ENCODE data around the gene UTY. TPM values are rescaled to one million over a fixed set of nuclear protein-coding genes. Genes with fewer than 3 reads are reported as not detected.

Gene UTY
- 10 to 100 TPM in 1 of 2 donors, not detected in 1; 10.6 TPM for total RNA-seq
- long read RNA-seq: 0 reads

GRCh38 chrY:13479828-13480227, at the start of gene UTY:
Gene UTY (minus strand): TSS chrY:13480033. CDS start chrY:13479665, 368 bp downstream.
- peak in 1 of 2 donors; percentile 99 for ATAC-seq
- no peak for DNase-seq
- intact Hi-C loops (cut with DNase I): no loop called here

GRCh38 chrY:13520474-13520873, 40.6 kb upstream of the UTY start:
- DNase-seq (no peak), ATAC-seq (no peak)
- intact Hi-C loops (cut with DNase I): no loop called here

GRCh38 chrY:13501215-13501614, 21.4 kb upstream of the UTY start:
- no peak for ATAC-seq
- DNase-seq: no peak
- intact Hi-C loops (cut with DNase I): no loop called here

- no peak for ATAC-seq
- DNase-seq: no peak
- intact Hi-C loops (cut with DNase I): no loop called here
These were observed 13.9 kb upstream of the UTY start for GRCh38 chrY:13493737-13494136.

GRCh38 chrY:13492408-13492807, 12.6 kb upstream of the UTY start:
- DNase-seq (no peak), ATAC-seq (no peak)
- intact Hi-C loops (cut with DNase I): no loop called here

GRCh38 chrY:13488738-13489137, 8.9 kb upstream of the UTY start:
- DNase-seq (no peak), ATAC-seq (no peak)
- intact Hi-C loops (cut with DNase I): no loop called here

GRCh38 chrY:13479121-13479711, 617 bp downstream of the UTY start:
- DNase-seq: no peak
- ATAC-seq: peak in 1 of 2 donors; percentile 66
- intact Hi-C loops (cut with DNase I): no loop called here

GRCh38 chrY:13478126-13478785, 1.6 kb downstream of the UTY start:
- DNase-seq (no peak), ATAC-seq (peak in 1 of 2 donors; percentile 81)
- intact Hi-C loops (cut with DNase I): no loop called here

GRCh38 chrY:13474997-13475396, 4.8 kb downstream of the UTY start:
- intact Hi-C loops (cut with DNase I): no loop called here
- no peak for DNase-seq
- no peak for ATAC-seq

- intact Hi-C loops (cut with DNase I): no loop called here
- DNase-seq (no peak), ATAC-seq (no peak)
These were observed 28.3 kb downstream of the UTY start for GRCh38 chrY:13451572-13451971.

- intact Hi-C loops (cut with DNase I): no loop called here
- no peak for ATAC-seq
- DNase-seq: no peak
These were observed 29.2 kb downstream of the UTY start for GRCh38 chrY:13450596-13451130.

GRCh38 chrY:13445566-13445965, 34.3 kb downstream of the UTY start:
- ATAC-seq (no peak), DNase-seq (no peak)
- intact Hi-C loops (cut with DNase I): no loop called here

GRCh38 chrY:13443146-13443545, 36.7 kb downstream of the UTY start:
- intact Hi-C loops (cut with DNase I): no loop called here
- ATAC-seq (no peak), DNase-seq (no peak)

GRCh38 chrY:13440811-13441210, 39.0 kb downstream of the UTY start:
- intact Hi-C loops (cut with DNase I): no loop called here
- ATAC-seq (no peak), DNase-seq (no peak)

- DNase-seq (no peak), ATAC-seq (peak in 1 of 2 donors; percentile 93)
- intact Hi-C loops (cut with DNase I): no loop called here
These were observed 43.6 kb downstream of the UTY start for GRCh38 chrY:13435968-13436937.

- peak in 1 of 2 donors; percentile 48 for ATAC-seq
- intact Hi-C loops (cut with DNase I): no loop called here
- DNase-seq: no peak
These were observed 44.4 kb downstream of the UTY start for GRCh38 chrY:13435206-13435967.

GRCh38 chrY:13432293-13433025, 47.4 kb downstream of the UTY start:
- no peak for DNase-seq
- intact Hi-C loops (cut with DNase I): no loop called here
- ATAC-seq: no peak

GRCh38 chrY:13429551-13429950, 50.3 kb downstream of the UTY start:
- DNase-seq (no peak), ATAC-seq (no peak)
- intact Hi-C loops (cut with DNase I): no loop called here
